ENCODE measurements around the gene PPP1R27. TPM values are rescaled to one million over a fixed set of nuclear protein-coding genes. Genes with fewer than 3 reads are reported as not detected.

Gene PPP1R27
- polyA plus RNA-seq, 1 experiment: not detected

GRCh38 chr17:81854974-81855774, 20.3 kb upstream of the PPP1R27 start:
- no peak for DNase-seq (ENCODE audit: low read depth)
- no peak for TF ChIP-seq CTCF (IDR thresholded peaks at IDR 0.05; ENCODE audit: insufficient read depth, low read depth, low read length)
- CTCF ChIA-PET: interaction anchor here (0.7 to 1.4 kb wide), 3 partner anchors 14 to 144 kb away, joined by 3 to 4 read pairs (median 4); no protein-coding TSS in a partner anchor
- Histone ChIP-seq H3K27me3 (ENCODE audit: control insufficient read depth, insufficient read depth, low read length) (no peaks in the 10 kb centered on the region), H3K36me3 (ENCODE audit: control insufficient read depth, insufficient read depth, low read length) (peaks cover 44% of the 10 kb centered on the region), H3K4me3 (ENCODE audit: low read depth, low read length) (no peak overlapping the region)
- POLR2A ChIA-PET: interaction anchor here (0.6 kb wide), 1 partner anchor 144 kb away, joined by 4 read pairs; no protein-coding TSS in a partner anchor

GRCh38 chr17:81852237-81852636, 17.4 kb upstream of the PPP1R27 start:
- no peak overlapping the region for H3K4me3 ChIP-seq (ENCODE audit: low read depth, low read length)
- no peaks in the 10 kb centered on the region for H3K27me3 ChIP-seq (ENCODE audit: control insufficient read depth, insufficient read depth, low read length)
- CTCF ChIA-PET: interaction anchor here (1.4 kb wide), 1 partner anchor 114 kb away, joined by 3 read pairs; no protein-coding TSS in a partner anchor
- no peak for TF ChIP-seq CTCF (IDR thresholded peaks at IDR 0.05; ENCODE audit: insufficient read depth, low read depth, low read length)
- POLR2A ChIA-PET: no interaction called here
- peaks cover 48% of the 10 kb centered on the region for H3K36me3 ChIP-seq (ENCODE audit: control insufficient read depth, insufficient read depth, low read length)
- DNase-seq (ENCODE audit: low read depth): no peak

GRCh38 chr17:81851423-81851822, 16.6 kb upstream of the PPP1R27 start:
- no peak for TF ChIP-seq CTCF (IDR thresholded peaks at IDR 0.05; ENCODE audit: insufficient read depth, low read depth, low read length)
- CTCF ChIA-PET: interaction anchor here (1.4 kb wide), 1 partner anchor 113 kb away, joined by 3 read pairs; no protein-coding TSS in a partner anchor
- no peak overlapping the region for H3K4me3 ChIP-seq (ENCODE audit: low read depth, low read length)
- no peaks in the 10 kb centered on the region for H3K27me3 ChIP-seq (ENCODE audit: control insufficient read depth, insufficient read depth, low read length)
- peaks cover 54% of the 10 kb centered on the region for H3K36me3 ChIP-seq (ENCODE audit: control insufficient read depth, insufficient read depth, low read length)
- DNase-seq (ENCODE audit: low read depth): no peak
- POLR2A ChIA-PET: no interaction called here

- peaks cover 63% of the 10 kb centered on the region for H3K36me3 ChIP-seq (ENCODE audit: control insufficient read depth, insufficient read depth, low read length)
- no peak overlapping the region for H3K4me3 ChIP-seq (ENCODE audit: low read depth, low read length)
- no peaks in the 10 kb centered on the region for H3K27me3 ChIP-seq (ENCODE audit: control insufficient read depth, insufficient read depth, low read length)
- TF ChIP-seq CTCF (IDR thresholded peaks at IDR 0.05; ENCODE audit: insufficient read depth, low read depth, low read length): no peak
- ChIA-PET CTCF (no interaction called here), POLR2A (no interaction called here)
- DNase-seq (ENCODE audit: low read depth): no peak
These were observed 14.6 kb upstream of the PPP1R27 start for GRCh38 chr17:81849457-81849856.

- Histone ChIP-seq H3K4me3 (ENCODE audit: low read depth, low read length) (no peak overlapping the region), H3K27me3 (ENCODE audit: control insufficient read depth, insufficient read depth, low read length) (no peaks in the 10 kb centered on the region), H3K36me3 (ENCODE audit: control insufficient read depth, insufficient read depth, low read length) (peaks cover 57% of the 10 kb centered on the region)
- ChIA-PET CTCF (interaction anchor here (0.6 kb wide), 1 partner anchor 108 kb away, joined by 3 read pairs; no protein-coding TSS in a partner anchor), POLR2A (no interaction called here)
- TF ChIP-seq CTCF (IDR thresholded peaks at IDR 0.05; ENCODE audit: insufficient read depth, low read depth, low read length): no peak
- no peak for DNase-seq (ENCODE audit: low read depth)
These were observed 12.2 kb upstream of the PPP1R27 start for GRCh38 chr17:81846743-81847689.
